ENCODE data around the gene ATP5PD. TPM values are rescaled to one million over a fixed set of nuclear protein-coding genes. Genes with fewer than 3 reads are reported as not detected.

The ATP5PD gene
- total and polyA plus RNA-seq, 2 of the 13 experiments (the other 11 are each of a cell fraction or from before 2014, with no cell fraction given), result 158 to 428 TPM

DNA sequence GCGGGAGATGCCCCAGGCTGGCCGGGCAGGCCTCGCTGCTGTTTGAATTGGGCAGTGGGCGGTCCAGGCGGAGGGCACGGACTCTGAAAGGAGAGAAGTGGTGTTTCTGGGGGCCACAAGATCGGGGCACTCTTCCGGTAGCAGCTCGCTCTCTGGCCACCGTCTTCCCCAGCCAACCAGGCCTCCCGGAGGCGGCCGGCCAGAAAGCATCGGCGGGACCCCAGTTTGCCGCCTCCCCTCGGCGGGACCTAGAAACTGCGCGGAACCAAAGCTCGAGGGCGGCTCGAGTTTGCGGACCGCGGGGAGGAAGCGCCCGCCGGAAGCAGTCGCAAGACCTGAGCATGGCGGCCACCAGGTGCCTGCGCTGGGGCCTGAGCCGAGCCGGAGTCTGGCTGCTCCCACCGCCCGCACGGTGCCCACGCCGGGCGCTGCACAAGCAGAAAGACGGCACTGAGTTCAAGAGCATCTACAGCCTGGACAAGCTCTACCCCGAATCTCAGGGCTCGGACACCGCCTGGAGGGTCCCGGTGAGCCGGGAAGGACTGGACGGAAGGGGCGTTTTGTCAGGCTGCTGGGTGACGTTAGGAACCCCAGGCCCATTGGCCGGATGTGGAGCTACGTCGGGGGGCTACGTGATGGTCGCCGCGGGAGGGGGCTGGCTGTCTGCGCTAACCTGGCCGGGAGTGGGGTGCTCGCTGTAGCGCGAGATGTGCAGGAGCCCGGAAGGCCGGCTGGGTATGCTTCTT, 34.2 kb downstream of the ATP5PD start, which contains the start of gene MRPL58 (continued):
- TF ChIP-seq NFAT5 (CRISPR knock-in tag; IDR thresholded peaks at IDR 0.05), result peak; percentile 66; the same call in 1 of the 2 replicates
- peak; percentile 81 for TF ChIP-seq CHD2 (IDR thresholded peaks at IDR 0.05; ENCODE audit: low read depth, low read length)
- no peak for TF ChIP-seq NFE2 (CRISPR knock-in tag; IDR thresholded peaks at IDR 0.05)
- TF ChIP-seq GABPB1 (CRISPR knock-in tag; IDR thresholded peaks at IDR 0.05), result peak; percentile 100
- peak; percentile 98 for TF ChIP-seq ZNF687 (CRISPR knock-in tag; IDR thresholded peaks at IDR 0.05)
- TF ChIP-seq NR2F6 (IDR thresholded peaks at IDR 0.05), result no peak
- TF ChIP-seq NR2F6 (CRISPR knock-in tag; IDR thresholded peaks at IDR 0.05), result no peak; the same call in 1 of the 2 replicates
- peak; percentile 90; the same call in 1 of the 2 replicates for TF ChIP-seq TERF1 (CRISPR knock-in tag; IDR thresholded peaks at IDR 0.05)
- TF ChIP-seq POGZ (CRISPR knock-in tag; IDR thresholded peaks at IDR 0.05), result peak; percentile 98
- peak; percentile 96 for TF ChIP-seq PHF21A (CRISPR knock-in tag; IDR thresholded peaks at IDR 0.05)
- no peak; the same call in 1 of the 2 replicates for TF ChIP-seq ZNF598 (CRISPR knock-in tag; IDR thresholded peaks at IDR 0.05; ENCODE audit: borderline replicate concordance)
- TF ChIP-seq CEBPB (IDR thresholded peaks at IDR 0.05; ENCODE audit: borderline replicate concordance, low read depth, low read length), result 0 out of 2 replicates have a peak, but pooled peaks have one; percentile 17
- TF ChIP-seq ZNF264 (CRISPR knock-in tag; IDR thresholded peaks at IDR 0.05), result peak; percentile 96
- TF ChIP-seq FOXO1 (CRISPR knock-in tag; IDR thresholded peaks at IDR 0.05), result peak; percentile 91
- peak; percentile 48; the same call in 1 of the 2 replicates for TF ChIP-seq NCOA5 (CRISPR knock-in tag; IDR thresholded peaks at IDR 0.05)
- peak; percentile 75 for TF ChIP-seq SKI (IDR thresholded peaks at IDR 0.05; ENCODE audit: partially characterized antibody)
- peak; percentile 64 for TF ChIP-seq CBX1 (IDR thresholded peaks at IDR 0.05; ENCODE audit: low read depth)
- no peak for TF ChIP-seq ZNF562 (CRISPR knock-in tag; IDR thresholded peaks at IDR 0.05; ENCODE audit: borderline replicate concordance)
- peak; percentile 95; the same call in 1 of the 2 replicates for TF ChIP-seq ZSCAN20 (CRISPR knock-in tag; IDR thresholded peaks at IDR 0.05; ENCODE audit: borderline replicate concordance)
- TF ChIP-seq NRL (CRISPR knock-in tag; IDR thresholded peaks at IDR 0.05; ENCODE audit: borderline replicate concordance), result peak; percentile 98; the same call in 1 of the 2 replicates
